HEK293 (cell line): Measurements from ENCODE around the gene OR11H7.
"Not testable (repeated sequence)": the region's sequence is repeated elsewhere in the genome, so short reads cannot be mapped to it uniquely, and the experiment has no call there.

Source experiments
- CTCF ChIA-PET: fragments of 350-600 bp; formaldehyde crosslinking; extraction: SDS; loops from one replicate; lab custom pipeline; 2021; ENCODE audit warnings: antibody characterized with exemption; lab: Yijun Ruan, JAX
- POLR2A ChIA-PET: fragments of 300-600 bp; formaldehyde crosslinking; extraction: SDS; loops from one replicate; lab custom pipeline; 2020; ENCODE audit warnings: antibody characterized with exemption, inconsistent platforms; lab: Yijun Ruan, JAX
- H3K27ac ChIP-seq: fragments of 200-500 bp; sonication (Bioruptor generic); 2 replicates; pipeline ENCODE4 v1.5.1; 2014; ENCODE audit warnings: low read depth, low read length, control low read depth, inconsistent platforms; ENCODE audit errors: extremely low read depth
- H3K36me3 ChIP-seq, 2 experiments: fragments of 200-500 bp in 1 of 2; sonication (Bioruptor generic) in 1 of 2; 1 replicate in 1 of 2; 2 replicates in 1 of 2; pipeline ENCODE4 v1.5.1; 2014 to 2017; ENCODE audit warnings: inconsistent platforms in 2 of 2, low read length in 2 of 2; ENCODE audit not compliant: control insufficient read depth in 2 of 2, insufficient read depth in 1 of 2
- H3K4me1 ChIP-seq: fragments of 200-500 bp; sonication (Bioruptor generic); 2 replicates; pipeline ENCODE4 v1.5.1; 2014; ENCODE audit warnings: mild to moderate bottlenecking, low read length, inconsistent platforms; ENCODE audit not compliant: control insufficient read depth, insufficient read depth
- H3K4me3 ChIP-seq: 2 replicates; pipeline ENCODE4 v1.5.1; 2011; ENCODE audit warnings: low read depth, mild to moderate bottlenecking, control low read depth, low read length, moderate library complexity
- H3K9me3 ChIP-seq: fragments of 200-500 bp; sonication (Bioruptor generic); 2 replicates; pipeline ENCODE4 v1.5.1; 2014; ENCODE audit warnings: low read depth, low read length, inconsistent platforms; ENCODE audit not compliant: control insufficient read depth, insufficient read depth
- SETDB1 ChIP-seq: IDR thresholded peaks from one replicate; pipeline ENCODE4 v1.6.1; 2017; ENCODE audit warnings: mild to moderate bottlenecking, low read length, moderate library complexity, mixed read lengths; ENCODE audit not compliant: insufficient read length
- YY2 ChIP-seq: fragments of 450-650 bp; formaldehyde crosslinking; IDR thresholded peaks from 2 replicates; pipeline ENCODE4 v1.5.1; 2016; ENCODE audit warnings: missing biosample characterization, missing genetic modification characterization
- ZNF184 ChIP-seq: fragments of 450-650 bp; IDR thresholded peaks from 2 replicates; pipeline ENCODE4 v1.5.1; 2018; ENCODE audit warnings: missing biosample characterization, mild to moderate bottlenecking, missing genetic modification characterization
- TF ChIP-seq, protein P1 (sequence below): sonication (generic); formaldehyde crosslinking; IDR thresholded peaks from 2 replicates; pipeline ENCODE4 v1.8.1; 2022; ENCODE audit warnings: mild to moderate bottlenecking, moderate library complexity, missing genetic modification reagents

OR11H7 gene

DNA sequence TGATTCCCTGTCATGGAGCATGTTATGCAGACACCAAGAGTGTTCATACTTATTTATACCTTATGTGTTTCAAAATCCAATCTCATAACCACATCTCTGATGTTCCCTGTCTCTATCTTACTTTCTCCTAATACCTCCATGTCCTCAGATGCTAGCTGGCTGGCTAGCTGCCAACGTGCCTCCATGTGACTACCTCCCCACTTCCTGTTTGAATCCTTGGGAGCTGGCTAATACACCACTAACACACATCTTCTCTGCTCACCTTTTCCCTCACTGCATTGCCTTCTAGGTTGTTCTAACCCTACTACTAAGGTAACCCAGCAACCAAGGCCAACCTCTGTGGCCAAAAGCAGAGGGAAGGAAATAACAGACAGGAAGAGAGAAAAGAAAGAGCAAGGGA lies 49.6 kb downstream of the OR11H7 start:
- Histone ChIP-seq H3K9me3 (no peaks in the 10 kb centered on the region), H3K4me1 (no peaks in the 10 kb centered on the region), H3K4me3 (no peak overlapping the region), H3K36me3 (no peaks in the 10 kb centered on the region; a peak in 1 of 3 replicates), H3K27ac (no peak overlapping the region)
- ChIA-PET CTCF (interaction anchor here (0.7 kb wide), 2 partner anchors 51 to 437 kb away, joined by 3 to 5 read pairs; no protein-coding TSS in a partner anchor), POLR2A (no interaction called here)
- TF ChIP-seq ZNF184 (tag by site-specific recombination), result no peak
- no peak for TF ChIP-seq YY2
- no peak for TF ChIP-seq SETDB1
- TF ChIP-seq, protein P1, sequence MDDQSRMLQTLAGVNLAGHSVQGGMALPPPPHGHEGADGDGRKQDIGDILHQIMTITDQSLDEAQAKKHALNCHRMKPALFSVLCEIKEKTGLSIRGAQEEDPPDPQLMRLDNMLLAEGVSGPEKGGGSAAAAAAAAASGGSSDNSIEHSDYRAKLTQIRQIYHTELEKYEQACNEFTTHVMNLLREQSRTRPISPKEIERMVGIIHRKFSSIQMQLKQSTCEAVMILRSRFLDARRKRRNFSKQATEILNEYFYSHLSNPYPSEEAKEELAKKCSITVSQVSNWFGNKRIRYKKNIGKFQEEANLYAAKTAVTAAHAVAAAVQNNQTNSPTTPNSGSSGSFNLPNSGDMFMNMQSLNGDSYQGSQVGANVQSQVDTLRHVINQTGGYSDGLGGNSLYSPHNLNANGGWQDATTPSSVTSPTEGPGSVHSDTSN (CRISPR knock-in tag), result no peak

DNA sequence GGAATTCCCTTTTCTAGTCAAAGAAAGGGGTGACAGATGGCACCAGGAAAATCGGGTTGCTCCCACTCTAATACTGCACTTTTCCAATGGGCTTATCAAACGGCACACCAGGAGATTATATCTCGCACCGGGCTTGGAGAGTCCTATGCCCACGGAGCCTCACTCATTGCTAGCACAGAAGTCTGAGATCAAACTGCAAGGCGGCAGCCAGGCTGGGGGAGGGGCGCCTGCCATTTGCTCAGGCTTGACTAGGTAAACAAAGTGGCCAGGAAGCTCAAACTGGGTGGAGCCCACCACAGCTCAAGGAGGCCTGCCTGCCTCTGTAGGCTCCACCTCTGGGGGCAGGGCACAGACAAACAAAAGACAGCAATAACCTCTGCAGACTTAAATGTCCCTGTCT lies 51.5 kb downstream of the OR11H7 start:
- H3K4me3 ChIP-seq, H3K27ac ChIP-seq, CTCF ChIA-PET, H3K36me3 ChIP-seq, POLR2A ChIA-PET, H3K4me1 ChIP-seq, H3K9me3 ChIP-seq: not testable (repeated sequence)
